HCT116 (cell line): Measurements from ENCODE around the gene COL5A3. TPM values are rescaled to one million over a fixed set of nuclear protein-coding genes. Genes with fewer than 3 reads are reported as not detected.

ENCODE experiments used
- ATAC-seq: fragments of 200-7000 bp; cut with Tn5 transposase; 2 replicates; pipeline ENCODE4 v1.9.1; 2020; ENCODE audit warnings: mild to moderate bottlenecking, moderate library complexity
- BruUV-seq: library from RNA; stranded (reverse); fragments of 400-500 nt; replicated peaks from 2 replicates; lab custom pipeline; 2021; lab: Mats Ljungman, UMichigan
- CTCF ChIA-PET: fragments of 300-600 bp; sonication (Branson Sonifier 250); formaldehyde crosslinking; loops from one replicate; lab custom pipeline; 2021; ENCODE audit warnings: antibody characterized with exemption; lab: Charles Lee
- POLR2A ChIA-PET: fragments of 300-600, 350-600 bp; sonication (Branson Sonifier 250); formaldehyde crosslinking; loops from one replicate; lab custom pipeline; 2021; ENCODE audit warnings: antibody characterized with exemption; lab: Charles Lee
- RAD21 ChIA-PET, 2 experiments: fragments of 300-600 bp; sonication (Branson Sonifier 250); formaldehyde crosslinking; loops; one replicate each; lab custom pipeline; 2023; ENCODE audit warnings: low total read pairs in 2 of 2; ENCODE audit not compliant: uncharacterized antibody in 2 of 2, unreplicated experiment in 2 of 2, low non-redundant PET in 1 of 2; lab: Charles Lee
- DNase-seq: peaks from one replicate; pipeline ENCODE4 v3.0.0-alpha.2; 2010; ENCODE audit warnings: low read depth, low spot score
- H2AFZ ChIP-seq: fragments of 200-600 bp; shearing (Covaris generic), sonication (generic); 2 replicates; pipeline ENCODE4 v1.6.1; 2017; ENCODE audit warnings: low read depth, mixed run types, mixed read lengths, antibody characterized with exemption, low read length; ENCODE audit not compliant: poor library complexity, severe bottlenecking
- H3K27ac ChIP-seq: 2 replicates; pipeline ENCODE4 v1.5.1; 2012; ENCODE audit warnings: low read depth, low read length
- H3K27me3 ChIP-seq: fragments of 200-600 bp; sonication (generic); 2 replicates; pipeline ENCODE4 v1.6.1; 2016; ENCODE audit warnings: mixed run types, low read length, mixed read lengths; ENCODE audit not compliant: insufficient read depth
- H3K36me3 ChIP-seq, 2 experiments: fragments of 200-500 bp in 1 of 2; fragments of 200-600 bp in 1 of 2; sonication (Bioruptor generic) in 1 of 2; sonication (generic) in 1 of 2; 2 replicates each; pipeline versions ENCODE4 v1.5.1 to v1.6.1; 2014 to 2016; ENCODE audit warnings: low read length in 2 of 2, inconsistent platforms in 1 of 2, mixed read lengths in 1 of 2, mixed run types in 1 of 2; ENCODE audit not compliant: insufficient read depth in 2 of 2, control insufficient read depth in 1 of 2
- H3K4me1 ChIP-seq, 2 experiments: fragments of 200-600 bp in 1 of 2; sonication (generic) in 1 of 2; 2 replicates each; pipeline versions ENCODE4 v1.5.1 to v1.6.1; 2012 to 2017; ENCODE audit warnings: low read length in 2 of 2, inconsistent platforms in 1 of 2, mild to moderate bottlenecking in 1 of 2, mixed read lengths in 1 of 2, mixed run types in 1 of 2, moderate library complexity in 1 of 2; ENCODE audit not compliant: insufficient read depth in 2 of 2, control insufficient read depth in 1 of 2
- H3K4me2 ChIP-seq: fragments of 200-600 bp; sonication (generic); 2 replicates; pipeline ENCODE4 v1.6.1; 2017; ENCODE audit warnings: mixed run types, low read length, mixed read lengths
- H3K4me3 ChIP-seq, 2 experiments: fragments of 200-600 bp in 1 of 2; sonication (generic) in 1 of 2; replicated peaks in 1 of 2; 2 replicates each; pipeline ENCODE4 v1.5.1; 2011 to 2016; ENCODE audit warnings: low read length in 2 of 2, control low read depth in 1 of 2, low read depth in 1 of 2, mild to moderate bottlenecking in 1 of 2, mixed read lengths in 1 of 2, mixed run types in 1 of 2
- H3K79me2 ChIP-seq: fragments of 200-600 bp; sonication (generic); 2 replicates; pipeline ENCODE4 v1.6.1; 2017; ENCODE audit warnings: mild to moderate bottlenecking, mixed run types, low read length, moderate library complexity, mixed read lengths; ENCODE audit not compliant: insufficient read depth
- H3K9ac ChIP-seq: fragments of 200-600 bp; sonication (generic); 2 replicates; pipeline ENCODE4 v1.6.1; 2016; ENCODE audit warnings: low read length, mixed read lengths
- H3K9me2 ChIP-seq: fragments of 200-600 bp; sonication (generic), shearing (Covaris generic); 2 replicates; pipeline ENCODE4 v1.6.1; 2017; ENCODE audit warnings: mixed run types, mild to moderate bottlenecking, moderate library complexity; ENCODE audit not compliant: insufficient read depth
- H3K9me3 ChIP-seq, 2 experiments: fragments of 200-500 bp in 1 of 2; fragments of 200-600 bp in 1 of 2; sonication (Bioruptor generic) in 1 of 2; sonication (generic) in 1 of 2; 2 replicates each; pipeline ENCODE4 v1.6.1; 2014 to 2017; ENCODE audit warnings: low read length in 2 of 2, mixed read lengths in 2 of 2, inconsistent platforms in 1 of 2, low read depth in 1 of 2, mild to moderate bottlenecking in 1 of 2, mixed run types in 1 of 2, moderate library complexity in 1 of 2; ENCODE audit not compliant: control insufficient read depth in 1 of 2, insufficient read depth in 1 of 2
- H4K20me1 ChIP-seq: fragments of 200-600 bp; sonication (generic), shearing (Covaris generic); 2 replicates; pipeline ENCODE4 v1.6.1; 2017; ENCODE audit warnings: mixed run types, mild to moderate bottlenecking, moderate library complexity; ENCODE audit not compliant: insufficient read depth
- CBX3 ChIP-seq: IDR thresholded peaks from 2 replicates; pipeline ENCODE4 v1.6.1; 2012; ENCODE audit warnings: low read depth
- ELF1 ChIP-seq: IDR thresholded peaks from 2 replicates; pipeline ENCODE4 v1.6.1; 2012; ENCODE audit warnings: low read depth, borderline replicate concordance
- EZH2 ChIP-seq: fragments of 200-600 bp; sonication (generic); IDR thresholded peaks from 2 replicates; pipeline ENCODE4 v1.6.1; 2017; ENCODE audit warnings: antibody characterized with exemption, mixed run types
- JUND ChIP-seq: IDR thresholded peaks from 2 replicates; pipeline ENCODE4 v1.6.1; 2012
- MAX ChIP-seq: IDR thresholded peaks from 2 replicates; pipeline ENCODE4 v1.6.1; 2012
- POLR2AphosphoS5 ChIP-seq: IDR thresholded peaks from 2 replicates; pipeline ENCODE4 v1.6.1; 2011; ENCODE audit warnings: mild to moderate bottlenecking, low read depth, low read length, moderate library complexity
- RAD21 ChIP-seq: IDR thresholded peaks from 2 replicates; pipeline ENCODE4 v1.6.1; 2012; ENCODE audit warnings: low read depth, mild to moderate bottlenecking
- SIN3A ChIP-seq: IDR thresholded peaks from 2 replicates; pipeline ENCODE4 v1.6.1; 2012; ENCODE audit warnings: low read depth
- SP1 ChIP-seq: IDR thresholded peaks from 2 replicates; pipeline ENCODE4 v1.6.1; 2012; ENCODE audit warnings: low read depth
- SRF ChIP-seq: IDR thresholded peaks from 2 replicates; pipeline ENCODE4 v1.6.1; 2012; ENCODE audit warnings: low read depth
- ZFX ChIP-seq: fragments of 450-650 bp; IDR thresholded peaks from 2 replicates; pipeline ENCODE4 v1.6.1; 2017
- intact Hi-C: fragments of 100-400 bp; cut with micrococcal nuclease; formaldehyde crosslinking; loops from 2 replicates; pipeline ENCODE4 v1.10.0; 2022
- total RNA-seq: library from RNA; stranded (reverse); gene quantifications from one replicate; pipeline ENCODE4 v1.2.1, GENCODE V29; 2021; ENCODE audit not compliant: unreplicated experiment
- TF ChIP-seq, protein P1 (sequence below), 3 experiments: fragments of 200-600 bp in 1 of 3; sonication (generic) in 1 of 3; IDR thresholded peaks in 2 of 3; conservative IDR thresholded peaks in 1 of 3; 2 replicates each; pipeline ENCODE4 v1.5.1; 2012 to 2017; ENCODE audit warnings: low read depth in 2 of 3, low read length in 2 of 3, antibody characterized with exemption in 1 of 3, borderline replicate concordance in 1 of 3, control low read depth in 1 of 3, mild to moderate bottlenecking in 1 of 3, mixed read lengths in 1 of 3, mixed run types in 1 of 3, moderate library complexity in 1 of 3; ENCODE audit not compliant: insufficient read depth in 1 of 3
- TF ChIP-seq, protein P2 (sequence below): IDR thresholded peaks from 2 replicates; pipeline ENCODE4 v1.6.1; 2011; ENCODE audit warnings: mild to moderate bottlenecking, low read length, moderate library complexity; ENCODE audit not compliant: insufficient replicate concordance; ENCODE audit errors: extremely low read depth
- TF ChIP-seq, protein P3 (sequence below): IDR thresholded peaks from 2 replicates; pipeline ENCODE4 v1.6.1; 2012

The COL5A3 gene
- total RNA-seq, 1 experiment from 2014 or later, result 0.15 TPM

- H3K4me1 ChIP-seq, result no peaks in the 10 kb centered on the region
- POLR2A ChIA-PET, result no interaction called here
- H4K20me1 ChIP-seq, result no peaks in the 10 kb centered on the region
- DNase-seq, result no peak
- no peak overlapping the region for H3K4me2 ChIP-seq
- no peak for ATAC-seq
- no peak overlapping the region for H2AFZ ChIP-seq
- peaks cover 10% of the 10 kb centered on the region; the same call in 1 of the 2 replicates for H3K27me3 ChIP-seq
- no peaks in the 10 kb centered on the region for H3K79me2 ChIP-seq
- TF ChIP-seq EZH2 (no peak), RAD21 (no peak), CBX3 (no peak), POLR2AphosphoS5 (no peak), SRF (no peak), JUND (no peak), MAX (no peak), ELF1 (no peak), ZFX (no peak), SP1 (no peak), SIN3A (no peak)
- TF ChIP-seq, protein P1, sequence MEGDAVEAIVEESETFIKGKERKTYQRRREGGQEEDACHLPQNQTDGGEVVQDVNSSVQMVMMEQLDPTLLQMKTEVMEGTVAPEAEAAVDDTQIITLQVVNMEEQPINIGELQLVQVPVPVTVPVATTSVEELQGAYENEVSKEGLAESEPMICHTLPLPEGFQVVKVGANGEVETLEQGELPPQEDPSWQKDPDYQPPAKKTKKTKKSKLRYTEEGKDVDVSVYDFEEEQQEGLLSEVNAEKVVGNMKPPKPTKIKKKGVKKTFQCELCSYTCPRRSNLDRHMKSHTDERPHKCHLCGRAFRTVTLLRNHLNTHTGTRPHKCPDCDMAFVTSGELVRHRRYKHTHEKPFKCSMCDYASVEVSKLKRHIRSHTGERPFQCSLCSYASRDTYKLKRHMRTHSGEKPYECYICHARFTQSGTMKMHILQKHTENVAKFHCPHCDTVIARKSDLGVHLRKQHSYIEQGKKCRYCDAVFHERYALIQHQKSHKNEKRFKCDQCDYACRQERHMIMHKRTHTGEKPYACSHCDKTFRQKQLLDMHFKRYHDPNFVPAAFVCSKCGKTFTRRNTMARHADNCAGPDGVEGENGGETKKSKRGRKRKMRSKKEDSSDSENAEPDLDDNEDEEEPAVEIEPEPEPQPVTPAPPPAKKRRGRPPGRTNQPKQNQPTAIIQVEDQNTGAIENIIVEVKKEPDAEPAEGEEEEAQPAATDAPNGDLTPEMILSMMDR (IDR thresholded peaks at IDR 0.05 in 2 of 3, conservative IDR thresholded peaks at IDR 0.05 in 1 of 3; ENCODE audit: borderline replicate concordance in 1 of 3, insufficient read depth in 1 of 3, low read depth in 2 of 3, low read length in 2 of 3), result no peak
- TF ChIP-seq, protein P2, sequence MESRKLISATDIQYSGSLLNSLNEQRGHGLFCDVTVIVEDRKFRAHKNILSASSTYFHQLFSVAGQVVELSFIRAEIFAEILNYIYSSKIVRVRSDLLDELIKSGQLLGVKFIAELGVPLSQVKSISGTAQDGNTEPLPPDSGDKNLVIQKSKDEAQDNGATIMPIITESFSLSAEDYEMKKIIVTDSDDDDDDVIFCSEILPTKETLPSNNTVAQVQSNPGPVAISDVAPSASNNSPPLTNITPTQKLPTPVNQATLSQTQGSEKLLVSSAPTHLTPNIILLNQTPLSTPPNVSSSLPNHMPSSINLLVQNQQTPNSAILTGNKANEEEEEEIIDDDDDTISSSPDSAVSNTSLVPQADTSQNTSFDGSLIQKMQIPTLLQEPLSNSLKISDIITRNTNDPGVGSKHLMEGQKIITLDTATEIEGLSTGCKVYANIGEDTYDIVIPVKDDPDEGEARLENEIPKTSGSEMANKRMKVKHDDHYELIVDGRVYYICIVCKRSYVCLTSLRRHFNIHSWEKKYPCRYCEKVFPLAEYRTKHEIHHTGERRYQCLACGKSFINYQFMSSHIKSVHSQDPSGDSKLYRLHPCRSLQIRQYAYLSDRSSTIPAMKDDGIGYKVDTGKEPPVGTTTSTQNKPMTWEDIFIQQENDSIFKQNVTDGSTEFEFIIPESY, result no peak
- TF ChIP-seq, protein P3, sequence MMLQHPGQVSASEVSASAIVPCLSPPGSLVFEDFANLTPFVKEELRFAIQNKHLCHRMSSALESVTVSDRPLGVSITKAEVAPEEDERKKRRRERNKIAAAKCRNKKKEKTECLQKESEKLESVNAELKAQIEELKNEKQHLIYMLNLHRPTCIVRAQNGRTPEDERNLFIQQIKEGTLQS, result no peak
- H3K9ac ChIP-seq, result no peak overlapping the region
- BruUV-seq, result no TSS peak
- no peaks in the 10 kb centered on the region for H3K36me3 ChIP-seq
- H3K9me3 ChIP-seq, result no peaks in the 10 kb centered on the region
- no peaks in the 10 kb centered on the region for H3K9me2 ChIP-seq
- RAD21 ChIA-PET, result no interaction called here
- CTCF ChIA-PET, result interaction anchor here (0.7 kb wide), 1 partner anchor 367 kb away, joined by 3 read pairs; no protein-coding TSS in a partner anchor
- intact Hi-C loops, result no loop called here
- no peak overlapping the region for H3K4me3 ChIP-seq
- H3K27ac ChIP-seq, result no peak overlapping the region
Observed at GRCh38 chr19:10049626-10050025, 39.3 kb upstream of the COL5A3 start.
